Pancreas (tissue), 10 donors: ENCODE results near the gene PSMD2. TPM values are rescaled to one million over a fixed set of nuclear protein-coding genes. Genes with fewer than 3 reads are reported as not detected.

Experiments
- ATAC-seq, 4 donors: fragments of 200-7000 bp; cut with Tn5 transposase; one replicate each; pipeline versions ENCODE4 v1.8.0 to v1.9.1; 2020; ENCODE audit warnings: mild to moderate bottlenecking in 4 of 4, moderate library complexity in 4 of 4
- DNase-seq, 6 donors: peaks; one replicate each; pipeline ENCODE4 v3.0.0-alpha.2; 2020
- FAIRE-seq: peaks from 2 replicates; lab custom pipeline; 2012; peaks lifted over from hg19 to GRCh38; lab: Jason Lieb, UNC
- H3K27ac ChIP-seq, 4 donors: fragments of 200-600 bp; sonication (generic); 1 replicate in 3 of 4; 2 replicates in 1 of 4; pipeline versions ENCODE4 v1.5.0 to v1.8.0; 2020
- H3K27me3 ChIP-seq, 4 donors: fragments of 200-600 bp; one replicate each; pipeline ENCODE4 v1.8.0; 2021
- H3K36me3 ChIP-seq, 3 donors: fragments of 200-600 bp; sonication (generic) in 1 of 3; one replicate each; pipeline versions ENCODE4 v1.5.0 to v1.8.0; 2020 to 2021
- H3K4me1 ChIP-seq, 3 donors: fragments of 200-600 bp; one replicate each; pipeline ENCODE4 v1.8.0; 2021
- H3K4me3 ChIP-seq, 4 donors: fragments of 200-600 bp; sonication (generic) in 2 of 4; one replicate each; pipeline versions ENCODE4 v1.5.0 to v1.8.0; 2020 to 2021
- H3K9me3 ChIP-seq, 4 donors: fragments of 200-600 bp; one replicate each; pipeline ENCODE4 v1.8.0; 2021
- CTCF ChIP-seq, 4 donors: fragments of 200-600 bp; sonication (generic) in 3 of 4; IDR thresholded peaks; one replicate each; pipeline versions ENCODE4 v1.5.0 to v1.8.0; 2021; ENCODE audit warnings: antibody characterized with exemption in 4 of 4
- whole genome bisulfite sequencing, 2 donors: extraction: QIAGEN DNeasy Blood & Tissue Kit; methylation state at CpG; one replicate each; pipeline ENCODE4 v1.1.7; 2013; 5-methylcytosine and 5-hydroxymethylcytosine counted together
- intact Hi-C, 3 donors: fragments of 100-400 bp; cut with DNase I; formaldehyde crosslinking; loops; one replicate each; pipeline versions ENCODE4 v1.11.1 to v1.14.2; 2022
- polyA plus RNA-seq, 2 donors: library from polyadenylated mRNA; stranded (reverse); fragments of 200-250 nt; gene quantifications; one replicate each; pipeline ENCODE4 v1.2.3, GENCODE V29; 2013
- total RNA-seq, 6 donors: library from RNA; stranded (reverse); fragmentation: NEBNext Ultra II Directional in 4 of 6; extraction: Animal tissue kit (Norgen Biotek cat#: 25700) in 4 of 6; gene quantifications; one replicate each; pipeline versions ENCODE4 v1.2.1 to v1.2.4, GENCODE V29; 2021 to 2023
- donor health status: healthy with polysubstance abuse.
- donor health status: DM: no; HTN: no; CAD: no; lungs with moderate emphysema.
- donor health status: DM: no; HTN: no; CAD: no.
- donor health status: control.
- donor health status: control.
- donor health status: Bipolar disorder and iron deficiency.
- donor health status: DM: yes; HTN: yes; CAD: no.
- donor health status: DM: no; HTN: no; CAD: no.
- donor health status: DM: no; HTN: no; CAD: no.
- donor health status: DM: yes; HTN: yes; CAD: no.

The PSMD2 gene
- total and polyA plus RNA-seq, 8 donors, result 38.4 to 89.6 (median 54.1) TPM

- 77 to 81% methylated on average over 6 of the region's 6 CpGs for WGBS, 2 donors
- Histone ChIP-seq H3K27ac (no peak overlapping the region), H3K4me1 (peaks cover 0 to 11% (median 0%) of the 10 kb centered on the region in 3 donors), H3K36me3 (peaks cover 21 to 56% (median 39%) of the 10 kb centered on the region in 3 donors), H3K9me3 (no peaks in the 10 kb centered on the region), H3K27me3 (no peaks in the 10 kb centered on the region), H3K4me3 (no peak overlapping the region)
- FAIRE-seq (no peak), DNase-seq (no peak), ATAC-seq (no peak)
- TF ChIP-seq CTCF (IDR thresholded peaks at IDR 0.05), result no peak
- intact Hi-C loops, result no loop called here
Observed at GRCh38 chr3:184333190-184333589, 34.1 kb downstream of the PSMD2 start.

- no peak overlapping the region for H3K4me3 ChIP-seq
- no peak overlapping the region for H3K27ac ChIP-seq
- TF ChIP-seq CTCF (IDR thresholded peaks at IDR 0.05), result no peak
- FAIRE-seq (no peak), DNase-seq (peak in 1 of 6 donors; percentile 12), ATAC-seq (no peak)
- intact Hi-C loops, result no loop called here
- H3K27me3 ChIP-seq, result no peaks in the 10 kb centered on the region
- H3K9me3 ChIP-seq, result no peaks in the 10 kb centered on the region
- WGBS, 2 donors, result 66 to 72% methylated on average over 3 of the region's 3 CpGs
- H3K4me1 ChIP-seq, result peaks cover 0 to 11% (median 0%) of the 10 kb centered on the region in 3 donors
- H3K36me3 ChIP-seq, result peaks cover 21 to 51% (median 35%) of the 10 kb centered on the region in 3 donors
Observed at GRCh38 chr3:184333700-184334099, 34.7 kb downstream of the PSMD2 start.

- DNase-seq, result peak in 3 of 6 donors; percentile 13 to 76 (median 49)
Observed at GRCh38 chr3:184334470-184335158, 35.6 kb downstream of the PSMD2 start.

GRCh38 chr3:184335291-184335660 lies 36.2 kb downstream of the PSMD2 start:
- no peaks in the 10 kb centered on the region for H3K9me3 ChIP-seq
- peaks cover 0 to 11% (median 0%) of the 10 kb centered on the region in 3 donors for H3K4me1 ChIP-seq
- ATAC-seq (peak; percentile 7 to 14 (median 10)), DNase-seq (peak in 2 of 6 donors; percentile 19 to 34), FAIRE-seq (no peak)
- peaks cover 13 to 39% (median 23%) of the 10 kb centered on the region in 3 donors for H3K36me3 ChIP-seq
- peak overlapping the region in 2 of 4 donors; percentile 57 to 80 for H3K4me3 ChIP-seq
- WGBS, 2 donors, result 37 to 44% methylated on average over 4 of the region's 4 CpGs
- no peaks in the 10 kb centered on the region for H3K27me3 ChIP-seq
- no peak for TF ChIP-seq CTCF (IDR thresholded peaks at IDR 0.05)
- H3K27ac ChIP-seq, result peak overlapping the region; percentile 89 to 93 (median 92)
- intact Hi-C loops, result no loop called here

More at GRCh38 chr3:184334470-184335158, 35.6 kb downstream of the PSMD2 start:
- no peak overlapping the region for H3K4me3 ChIP-seq
- peaks cover 0 to 11% (median 0%) of the 10 kb centered on the region in 3 donors for H3K4me1 ChIP-seq
- H3K27me3 ChIP-seq, result no peaks in the 10 kb centered on the region
- H3K36me3 ChIP-seq, result peaks cover 19 to 41% (median 26%) of the 10 kb centered on the region in 3 donors
- H3K9me3 ChIP-seq, result no peaks in the 10 kb centered on the region
- ATAC-seq (no peak), FAIRE-seq (no peak)
- TF ChIP-seq CTCF (IDR thresholded peaks at IDR 0.05), result no peak
- H3K27ac ChIP-seq, result peak overlapping the region in 3 of 4 donors; percentile 91 to 93 (median 92)
- WGBS, 2 donors, result 83% methylated on average over 15 of the region's 15 CpGs
- intact Hi-C loops, result no loop called here
